ENCODE data around the gene PRMT3. TPM values are rescaled to one million over a fixed set of nuclear protein-coding genes. Genes with fewer than 3 reads are reported as not detected.
"Not testable (repeated sequence)": the region's sequence is repeated elsewhere in the genome, so short reads cannot be mapped to it uniquely, and the experiment has no call there.

The PRMT3 gene
- total and polyA plus RNA-seq, 2 donors (not counting 1 experiment from before 2014, with no cell fraction given), result 6.0 to 18.3 TPM

DNA sequence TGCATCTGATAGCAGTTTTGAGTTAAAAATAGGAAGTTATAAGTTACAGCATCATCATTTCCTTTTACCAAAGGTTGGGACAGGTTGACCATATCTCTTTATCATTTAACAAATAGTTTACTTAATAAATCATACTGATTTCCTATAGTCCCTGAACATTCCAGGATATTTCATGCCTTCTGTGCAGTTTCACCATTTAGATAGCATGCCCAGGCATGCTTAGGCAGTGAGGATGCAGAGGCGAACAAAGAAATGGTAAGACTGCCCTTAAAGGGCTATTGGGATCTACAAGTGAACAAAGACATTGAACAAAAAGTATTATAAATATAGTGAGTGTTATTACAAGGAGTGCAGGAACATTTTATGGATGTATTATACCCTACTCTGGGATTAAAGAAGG is 96.4 kb downstream of the PRMT3 start:
- H3K27me3 Mint-ChIP-seq, result no peaks in the 10 kb centered on the region
- H3K9me3 Mint-ChIP-seq (ENCODE audit: insufficient read depth), result no peaks in the 10 kb centered on the region
- Histone ChIP-seq H3K4me1 (ENCODE audit: control insufficient read depth in 2 of 2, insufficient read depth in 2 of 2, low read length in 2 of 2) (no peaks in the 10 kb centered on the region), H3K36me3 (replicated peaks in 1 of 2; ENCODE audit: control extremely low read depth in 1 of 2, control insufficient read depth in 1 of 2, extremely low read depth in 1 of 2, insufficient read depth in 2 of 2, low read length in 1 of 2) (peaks cover 3 to 8% of the 10 kb centered on the region in 2 experiments), H4K20me1 (ENCODE audit: control insufficient read depth, insufficient read depth, low read length, poor library complexity, severe bottlenecking) (no peaks in the 10 kb centered on the region), H3K4me2 (replicated peaks; ENCODE audit: low read depth, low read length, poor library complexity, severe bottlenecking) (no peak overlapping the region), H2AFZ (ENCODE audit: insufficient read depth, low read depth, low read length, poor library complexity, severe bottlenecking) (no peak overlapping the region), H3K27ac (ENCODE audit: low read length in 2 of 2) (no peak overlapping the region), H3K4me3 (ENCODE audit: control extremely low read depth in 1 of 5, extremely low read depth in 1 of 5, insufficient read depth in 1 of 5, low read depth in 2 of 5, low read length in 4 of 5) (no peak overlapping the region), H3K9me3 (ENCODE audit: control extremely low read depth in 1 of 3, control insufficient read depth in 2 of 3, insufficient read depth in 1 of 3, low read length in 2 of 3) (no peaks in the 10 kb centered on the region), H3K79me2 (ENCODE audit: control insufficient read depth, insufficient read depth, low read length) (no peaks in the 10 kb centered on the region), H3K9ac (ENCODE audit: low read length) (no peak overlapping the region), H3K27me3 (replicated peaks in 1 of 4; ENCODE audit: control extremely low read depth in 1 of 4, control insufficient read depth in 3 of 4, insufficient read depth in 4 of 4, low read length in 3 of 4) (no peaks in the 10 kb centered on the region)
- no peaks in the 10 kb centered on the region for H3K4me1 Mint-ChIP-seq
- ATAC-seq (ENCODE audit: low read depth) (no peak), DNase-seq (no peak)
- no CpG with 5 or more reads among the region's 1 CpG for WGBS (ENCODE audit: insufficient coverage)
- H3K4me3 Mint-ChIP-seq, result no peak overlapping the region
- no peak for TF ChIP-seq EZH2 (IDR thresholded peaks at IDR 0.05; ENCODE audit: borderline replicate concordance, insufficient read depth, low read depth, low read length, poor library complexity, severe bottlenecking)
- TF ChIP-seq, protein P1, sequence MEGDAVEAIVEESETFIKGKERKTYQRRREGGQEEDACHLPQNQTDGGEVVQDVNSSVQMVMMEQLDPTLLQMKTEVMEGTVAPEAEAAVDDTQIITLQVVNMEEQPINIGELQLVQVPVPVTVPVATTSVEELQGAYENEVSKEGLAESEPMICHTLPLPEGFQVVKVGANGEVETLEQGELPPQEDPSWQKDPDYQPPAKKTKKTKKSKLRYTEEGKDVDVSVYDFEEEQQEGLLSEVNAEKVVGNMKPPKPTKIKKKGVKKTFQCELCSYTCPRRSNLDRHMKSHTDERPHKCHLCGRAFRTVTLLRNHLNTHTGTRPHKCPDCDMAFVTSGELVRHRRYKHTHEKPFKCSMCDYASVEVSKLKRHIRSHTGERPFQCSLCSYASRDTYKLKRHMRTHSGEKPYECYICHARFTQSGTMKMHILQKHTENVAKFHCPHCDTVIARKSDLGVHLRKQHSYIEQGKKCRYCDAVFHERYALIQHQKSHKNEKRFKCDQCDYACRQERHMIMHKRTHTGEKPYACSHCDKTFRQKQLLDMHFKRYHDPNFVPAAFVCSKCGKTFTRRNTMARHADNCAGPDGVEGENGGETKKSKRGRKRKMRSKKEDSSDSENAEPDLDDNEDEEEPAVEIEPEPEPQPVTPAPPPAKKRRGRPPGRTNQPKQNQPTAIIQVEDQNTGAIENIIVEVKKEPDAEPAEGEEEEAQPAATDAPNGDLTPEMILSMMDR (IDR thresholded peaks at IDR 0.05), result no peak
- CTCF ChIA-PET, result no interaction called here
- POLR2A ChIA-PET, result no interaction called here
- H3K27ac Mint-ChIP-seq, result no peak overlapping the region
- intact Hi-C loops (cut with micrococcal nuclease), result no loop called here

DNA sequence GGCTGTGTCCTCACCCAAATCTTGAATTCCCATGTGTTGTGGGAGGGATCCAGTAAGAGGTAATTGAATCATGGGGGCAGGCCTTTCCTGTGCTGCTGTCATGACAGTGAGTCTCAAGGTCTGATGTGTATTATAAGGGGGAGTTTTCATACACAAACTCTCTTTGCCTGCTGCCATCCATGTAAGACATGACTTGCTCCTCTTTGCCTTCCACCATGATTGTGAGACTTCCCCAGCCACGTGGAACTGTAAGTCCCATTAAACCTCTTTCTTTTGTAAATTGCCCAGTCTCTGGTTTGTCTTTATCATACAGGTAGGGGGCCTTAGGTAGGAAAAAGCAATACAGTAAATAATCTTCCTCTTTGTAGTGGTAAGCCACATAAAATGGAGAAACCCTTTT is 96.9 kb downstream of the PRMT3 start:
- H3K79me2 ChIP-seq (ENCODE audit: control insufficient read depth, insufficient read depth, low read length); H4K20me1 ChIP-seq (ENCODE audit: control insufficient read depth, insufficient read depth, low read length, poor library complexity, severe bottlenecking); H3K27me3 ChIP-seq (replicated peaks in 1 of 4; ENCODE audit: control extremely low read depth in 1 of 4, control insufficient read depth in 3 of 4, insufficient read depth in 4 of 4, low read length in 3 of 4); POLR2A ChIA-PET; H3K4me1 ChIP-seq (ENCODE audit: control insufficient read depth in 2 of 2, insufficient read depth in 2 of 2, low read length in 2 of 2); H3K4me1 Mint-ChIP-seq; H3K4me2 ChIP-seq (replicated peaks; ENCODE audit: low read depth, low read length, poor library complexity, severe bottlenecking); H3K27ac Mint-ChIP-seq; H3K9me3 Mint-ChIP-seq (ENCODE audit: insufficient read depth); CTCF ChIA-PET; ATAC-seq (ENCODE audit: low read depth); H2AFZ ChIP-seq (ENCODE audit: insufficient read depth, low read depth, low read length, poor library complexity, severe bottlenecking); H3K4me3 ChIP-seq (ENCODE audit: control extremely low read depth in 1 of 5, extremely low read depth in 1 of 5, insufficient read depth in 1 of 5, low read depth in 2 of 5, low read length in 4 of 5); H3K27me3 Mint-ChIP-seq; DNase-seq; intact Hi-C loops (cut with micrococcal nuclease); H3K27ac ChIP-seq (ENCODE audit: low read length in 2 of 2); H3K9ac ChIP-seq (ENCODE audit: low read length); H3K9me3 ChIP-seq (ENCODE audit: control extremely low read depth in 1 of 3, control insufficient read depth in 2 of 3, insufficient read depth in 1 of 3, low read length in 2 of 3); H3K36me3 ChIP-seq (replicated peaks in 1 of 2; ENCODE audit: control extremely low read depth in 1 of 2, control insufficient read depth in 1 of 2, extremely low read depth in 1 of 2, insufficient read depth in 2 of 2, low read length in 1 of 2); H3K4me3 Mint-ChIP-seq: not testable (repeated sequence)
- no CpG with 5 or more reads among the region's 1 CpG for WGBS (ENCODE audit: insufficient coverage)
